Peyer's patch (tissue), 4 donors: Measurements from ENCODE around the gene MAP2K5. TPM values are rescaled to one million over a fixed set of nuclear protein-coding genes. Genes with fewer than 3 reads are reported as not detected.

Source experiments
- DNase-seq, 3 donors: peaks; one replicate each; pipeline ENCODE4 v3.0.0-alpha.2; 2017 to 2019
- H3K27ac ChIP-seq, 4 donors: fragments of 200-600 bp; sonication (generic); one replicate each; pipeline ENCODE4 v1.5.1; 2016 to 2019
- H3K27me3 ChIP-seq, 2 donors: fragments of 200-600 bp; sonication (generic); one replicate each; pipeline ENCODE4 v1.5.1; 2019
- H3K36me3 ChIP-seq, 3 donors: fragments of 200-600 bp; sonication (generic); one replicate each; pipeline ENCODE4 v1.5.1; 2016 to 2019
- H3K4me1 ChIP-seq, 4 donors: fragments of 200-600 bp; sonication (generic); one replicate each; pipeline ENCODE4 v1.5.1; 2016 to 2019
- H3K4me3 ChIP-seq, 4 donors: fragments of 200-600 bp; sonication (generic); 1 replicate in 3 of 4; 2 replicates in 1 of 4; pipeline ENCODE4 v1.5.1; 2016 to 2019; ENCODE audit warnings: mild to moderate bottlenecking in 1 of 4
- H3K9me3 ChIP-seq, 4 donors: fragments of 200-600 bp; sonication (generic); one replicate each; pipeline ENCODE4 v1.5.1; 2016 to 2019; ENCODE audit warnings: mild to moderate bottlenecking in 1 of 4
- POLR2A ChIP-seq, 2 donors: fragments of 450-650 bp; IDR thresholded peaks; one replicate each; pipeline ENCODE4 v1.5.1; 2017; ENCODE audit warnings: antibody characterized with exemption in 2 of 2, mild to moderate bottlenecking in 2 of 2, moderate library complexity in 2 of 2
- total RNA-seq, 4 donors: library from RNA; depleted of rRNA; stranded (reverse); fragments of >200 nt; gene quantifications; one replicate each; pipeline ENCODE4 v1.1.0, GENCODE V29; 2016
- TF ChIP-seq, protein P1 (sequence below), 6 experiments: fragments of 450-650 bp in 4 of 6; fragments of 200-600 bp in 2 of 6; sonication (generic) in 1 of 6; IDR thresholded peaks; one replicate each; pipeline ENCODE4 v1.5.1; 2017 to 2019; ENCODE audit warnings: antibody characterized with exemption in 6 of 6, mild to moderate bottlenecking in 3 of 6, moderate library complexity in 1 of 6

MAP2K5 gene
- total RNA-seq, 4 donors from 2014 or later, result 14.0 to 50.3 (median 21.2) TPM

DNA sequence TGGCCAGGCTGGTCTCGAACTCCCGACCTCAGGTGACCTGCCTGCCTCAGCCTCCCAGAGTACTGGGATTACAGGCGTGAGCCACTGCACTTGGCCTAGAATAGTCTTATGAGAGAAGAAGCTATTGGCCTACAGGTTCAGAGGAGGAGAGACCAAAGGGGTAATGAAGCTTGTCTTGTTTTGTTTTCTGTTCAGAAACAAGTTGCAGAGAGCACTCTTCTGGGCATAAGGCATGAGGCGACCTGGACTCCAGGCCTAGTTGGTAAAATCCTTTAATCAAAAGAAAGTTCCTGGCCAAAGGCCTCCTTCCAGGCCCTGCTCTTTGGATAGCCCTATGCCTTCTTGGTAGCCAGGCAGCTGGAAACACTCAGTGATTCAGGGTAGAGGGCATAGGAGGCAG is 195.6 kb downstream of the MAP2K5 start:
- H3K9me3 ChIP-seq, result no peaks in the 10 kb centered on the region
- no peak overlapping the region for H3K4me3 ChIP-seq
- no peak for DNase-seq
- TF ChIP-seq, protein P1, sequence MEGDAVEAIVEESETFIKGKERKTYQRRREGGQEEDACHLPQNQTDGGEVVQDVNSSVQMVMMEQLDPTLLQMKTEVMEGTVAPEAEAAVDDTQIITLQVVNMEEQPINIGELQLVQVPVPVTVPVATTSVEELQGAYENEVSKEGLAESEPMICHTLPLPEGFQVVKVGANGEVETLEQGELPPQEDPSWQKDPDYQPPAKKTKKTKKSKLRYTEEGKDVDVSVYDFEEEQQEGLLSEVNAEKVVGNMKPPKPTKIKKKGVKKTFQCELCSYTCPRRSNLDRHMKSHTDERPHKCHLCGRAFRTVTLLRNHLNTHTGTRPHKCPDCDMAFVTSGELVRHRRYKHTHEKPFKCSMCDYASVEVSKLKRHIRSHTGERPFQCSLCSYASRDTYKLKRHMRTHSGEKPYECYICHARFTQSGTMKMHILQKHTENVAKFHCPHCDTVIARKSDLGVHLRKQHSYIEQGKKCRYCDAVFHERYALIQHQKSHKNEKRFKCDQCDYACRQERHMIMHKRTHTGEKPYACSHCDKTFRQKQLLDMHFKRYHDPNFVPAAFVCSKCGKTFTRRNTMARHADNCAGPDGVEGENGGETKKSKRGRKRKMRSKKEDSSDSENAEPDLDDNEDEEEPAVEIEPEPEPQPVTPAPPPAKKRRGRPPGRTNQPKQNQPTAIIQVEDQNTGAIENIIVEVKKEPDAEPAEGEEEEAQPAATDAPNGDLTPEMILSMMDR (IDR thresholded peaks at IDR 0.05), result no peak
- TF ChIP-seq POLR2A (IDR thresholded peaks at IDR 0.05), result no peak
- H3K27ac ChIP-seq, result no peak overlapping the region
- no peaks in the 10 kb centered on the region for H3K27me3 ChIP-seq
- H3K36me3 ChIP-seq, result no peaks in the 10 kb centered on the region
- H3K4me1 ChIP-seq, result no peaks in the 10 kb centered on the region

GRCh38 chr15:67740405-67740804 is 197.9 kb downstream of the MAP2K5 start:
- no peak overlapping the region for H3K4me3 ChIP-seq
- H3K9me3 ChIP-seq, result no peaks in the 10 kb centered on the region
- no peaks in the 10 kb centered on the region for H3K36me3 ChIP-seq
- TF ChIP-seq, protein P1 (IDR thresholded peaks at IDR 0.05), result no peak
- no peak for TF ChIP-seq POLR2A (IDR thresholded peaks at IDR 0.05)
- H3K27me3 ChIP-seq, result no peaks in the 10 kb centered on the region
- no peak overlapping the region for H3K27ac ChIP-seq
- H3K4me1 ChIP-seq, result no peaks in the 10 kb centered on the region
- no peak for DNase-seq

- Histone ChIP-seq H3K4me1 (no peaks in the 10 kb centered on the region), H3K27ac (no peak overlapping the region), H3K27me3 (no peaks in the 10 kb centered on the region), H3K9me3 (no peaks in the 10 kb centered on the region), H3K4me3 (no peak overlapping the region), H3K36me3 (no peaks in the 10 kb centered on the region)
- TF ChIP-seq, protein P1 (IDR thresholded peaks at IDR 0.05), result no peak
- no peak for TF ChIP-seq POLR2A (IDR thresholded peaks at IDR 0.05)
- no peak for DNase-seq
Measured at GRCh38 chr15:67741308-67741707, 198.8 kb downstream of the MAP2K5 start.

DNA sequence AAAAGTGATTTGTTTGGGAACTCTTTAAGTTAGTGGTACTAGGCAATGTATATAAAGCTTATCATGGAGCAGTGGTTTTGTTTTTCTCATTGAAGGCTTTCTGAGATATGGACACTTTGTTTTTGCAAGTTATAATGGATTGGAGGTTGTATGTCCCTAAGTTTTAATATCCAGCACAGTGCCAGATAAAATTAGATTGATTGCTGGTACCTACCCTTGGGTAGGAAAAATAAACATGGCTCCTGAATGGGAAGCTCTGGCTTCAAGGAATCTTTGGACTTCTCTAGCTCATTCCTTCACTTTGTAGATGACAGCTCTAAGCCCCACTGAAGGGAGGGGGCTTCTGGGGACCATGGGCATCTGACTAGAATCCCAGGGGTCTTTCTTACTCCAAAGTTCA is 201.1 kb downstream of the MAP2K5 start:
- Histone ChIP-seq H3K9me3 (no peaks in the 10 kb centered on the region), H3K4me3 (no peak overlapping the region), H3K27ac (no peak overlapping the region), H3K4me1 (no peaks in the 10 kb centered on the region), H3K36me3 (no peaks in the 10 kb centered on the region), H3K27me3 (no peaks in the 10 kb centered on the region)
- no peak for TF ChIP-seq POLR2A (IDR thresholded peaks at IDR 0.05)
- TF ChIP-seq, protein P1 (IDR thresholded peaks at IDR 0.05), result no peak
- DNase-seq, result no peak

DNA sequence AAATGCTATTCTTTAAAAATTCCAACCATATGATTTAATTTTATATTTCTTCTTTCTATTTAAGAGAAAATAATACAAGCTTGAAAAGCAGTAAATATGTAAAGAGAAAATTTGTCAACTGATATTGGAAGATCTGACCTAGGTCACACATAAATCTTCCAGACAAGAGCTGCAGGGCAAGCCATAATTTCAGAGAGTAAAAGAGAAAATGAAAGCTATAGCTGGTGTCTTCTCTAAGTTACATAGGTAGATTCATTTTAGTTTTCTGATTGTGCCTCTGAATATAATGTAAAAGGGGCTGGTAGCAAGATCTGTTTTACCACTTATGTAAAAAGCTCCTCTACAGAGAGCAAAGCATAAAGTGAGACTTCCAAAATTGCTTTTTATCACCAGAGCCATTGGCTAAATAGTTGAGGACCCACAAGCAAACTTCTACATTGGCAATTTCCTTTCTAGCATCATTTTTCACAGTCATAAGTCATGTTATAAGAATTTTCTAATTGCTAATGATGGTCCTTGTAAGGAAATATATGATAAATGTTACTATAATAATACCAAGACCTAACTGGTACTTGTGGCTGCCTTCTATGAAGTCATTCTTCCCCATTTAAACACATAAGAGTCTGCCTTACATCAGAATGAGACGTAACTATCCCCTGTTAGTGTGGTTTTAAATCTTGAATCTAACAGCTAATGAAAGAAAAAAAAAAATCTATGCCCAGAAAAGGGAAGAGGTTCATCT is 202.0 kb downstream of the MAP2K5 start:
- H3K27ac ChIP-seq, result no peak overlapping the region
- H3K9me3 ChIP-seq, result no peaks in the 10 kb centered on the region
- no peaks in the 10 kb centered on the region for H3K27me3 ChIP-seq
- TF ChIP-seq POLR2A (IDR thresholded peaks at IDR 0.05), result no peak
- TF ChIP-seq, protein P1 (IDR thresholded peaks at IDR 0.05), result no peak
- DNase-seq, result no peak
- no peaks in the 10 kb centered on the region for H3K4me1 ChIP-seq
- no peak overlapping the region for H3K4me3 ChIP-seq
- no peaks in the 10 kb centered on the region for H3K36me3 ChIP-seq
